GM23338 (cell line): ENCODE measurements around the gene PRRC2A. TPM values are rescaled to one million over a fixed set of nuclear protein-coding genes. Genes with fewer than 3 reads are reported as not detected.

ENCODE experiments used
- ATAC-seq: fragments of 200-7000 bp; cut with Tn5 transposase; 3 replicates; pipeline ENCODE4 v1.9.1; 2020
- DNase-seq: peaks from one replicate; pipeline ENCODE4 v3.0.0-alpha.2; 2015; ENCODE audit warnings: low spot score
- H2AFZ ChIP-seq: fragments of 200-600 bp; sonication (generic); 2 replicates; pipeline ENCODE4 v1.8.0; 2016; ENCODE audit warnings: antibody characterized with exemption, mild to moderate bottlenecking, moderate library complexity
- H3F3A ChIP-seq: fragments of 200-600 bp; sonication (generic); replicated peaks from 2 replicates; pipeline ENCODE4 v1.8.0; 2017; ENCODE audit warnings: antibody characterized with exemption, mixed run types, low read depth
- H3K27ac ChIP-seq: fragments of 200-600 bp; sonication (generic); 2 replicates; pipeline ENCODE4 v1.6.1; 2016; ENCODE audit warnings: low read depth
- H3K27me3 ChIP-seq: fragments of 200-600 bp; sonication (generic); 2 replicates; pipeline ENCODE4 v1.8.0; 2016; ENCODE audit warnings: mild to moderate bottlenecking, mixed run types, moderate library complexity; ENCODE audit not compliant: insufficient read depth
- H3K36me3 ChIP-seq: fragments of 200-600 bp; sonication (generic); 2 replicates; pipeline ENCODE4 v1.8.0; 2016; ENCODE audit warnings: mild to moderate bottlenecking; ENCODE audit not compliant: insufficient read depth
- H3K4me1 ChIP-seq: fragments of 200-600 bp; sonication (generic); 2 replicates; pipeline ENCODE4 v1.8.0; 2016; ENCODE audit warnings: mild to moderate bottlenecking, moderate library complexity; ENCODE audit not compliant: insufficient read depth
- H3K4me2 ChIP-seq: fragments of 200-600 bp; sonication (generic); 2 replicates; pipeline ENCODE4 v1.7.1; 2017; ENCODE audit warnings: mixed run types
- H3K4me3 ChIP-seq: fragments of 200-600 bp; sonication (generic); 2 replicates; pipeline ENCODE4 v1.6.1; 2016; ENCODE audit warnings: mixed run types
- H3K79me2 ChIP-seq: fragments of 200-600 bp; sonication (generic); replicated peaks from 2 replicates; pipeline ENCODE4 v1.8.0; 2017; ENCODE audit warnings: mild to moderate bottlenecking; ENCODE audit not compliant: insufficient read depth
- H3K9me2 ChIP-seq: fragments of 200-600 bp; sonication (generic); 2 replicates; pipeline ENCODE4 v1.8.0; 2017; ENCODE audit not compliant: insufficient read depth
- H4K20me1 ChIP-seq: fragments of 200-600 bp; sonication (generic); replicated peaks from 2 replicates; pipeline ENCODE4 v1.8.0; 2017; ENCODE audit warnings: mild to moderate bottlenecking; ENCODE audit not compliant: insufficient read depth
- H3K27ac Mint-ChIP-seq: 2 replicates; pipeline ENCODE4 v1.8.0; 2020; ENCODE audit warnings: inconsistent platforms, mild to moderate bottlenecking, moderate library complexity, mixed read lengths
- H3K27me3 Mint-ChIP-seq: 3 replicates; pipeline ENCODE4 v1.8.0; 2022; ENCODE audit warnings: low read depth, mild to moderate bottlenecking, moderate library complexity, mixed read lengths, inconsistent platforms; ENCODE audit not compliant: insufficient read depth, poor library complexity
- H3K36me3 Mint-ChIP-seq: 3 replicates; pipeline ENCODE4 v1.8.0; 2021; ENCODE audit warnings: low read depth, mild to moderate bottlenecking, inconsistent platforms, moderate library complexity, mixed read lengths
- H3K4me1 Mint-ChIP-seq: 3 replicates; pipeline ENCODE4 v1.8.0; 2020; ENCODE audit warnings: mild to moderate bottlenecking, inconsistent platforms, mixed read lengths
- H3K4me3 Mint-ChIP-seq: 3 replicates; pipeline ENCODE4 v1.8.0; 2021; ENCODE audit warnings: moderate library complexity, mild to moderate bottlenecking, inconsistent platforms, mixed read lengths
- H3K9me3 Mint-ChIP-seq: 3 replicates; pipeline ENCODE4 v1.8.0; 2020; ENCODE audit warnings: moderate library complexity, mild to moderate bottlenecking, inconsistent platforms, mixed read lengths
- CREB1 ChIP-seq: fragments of 250-450 bp; sonication (Bioruptor Pico); IDR thresholded peaks from 2 replicates; pipeline ENCODE4 v1.5.0; 2020; ENCODE audit warnings: low read depth, mild to moderate bottlenecking, moderate library complexity
- ETS1 ChIP-seq: IDR thresholded peaks from 2 replicates; pipeline ENCODE4 v1.6.1; 2016; ENCODE audit warnings: antibody characterized with exemption
- EZH2 ChIP-seq: fragments of 200-600 bp; sonication (generic); IDR thresholded peaks from one replicate; pipeline ENCODE4 v1.8.0; 2017; ENCODE audit warnings: antibody characterized with exemption, mild to moderate bottlenecking, low read depth; ENCODE audit not compliant: unreplicated experiment
- EZH2phosphoT487 ChIP-seq: fragments of 200-600 bp; sonication (generic); IDR thresholded peaks from one replicate; pipeline ENCODE4 v1.8.1; 2018; ENCODE audit warnings: antibody characterized with exemption; ENCODE audit not compliant: unreplicated experiment
- JUNB ChIP-seq: IDR thresholded peaks from one replicate; pipeline ENCODE4 v1.6.1; 2016; ENCODE audit warnings: antibody characterized with exemption; ENCODE audit not compliant: unreplicated experiment
- NANOG ChIP-seq: IDR thresholded peaks from 2 replicates; pipeline ENCODE4 v1.6.1; 2016; ENCODE audit warnings: antibody characterized with exemption, borderline replicate concordance
- POLR2AphosphoS5 ChIP-seq: IDR thresholded peaks from 2 replicates; pipeline ENCODE4 v1.6.1; 2016; ENCODE audit warnings: antibody characterized with exemption, low read depth
- REST ChIP-seq: IDR thresholded peaks from one replicate; pipeline ENCODE4 v1.6.1; 2018; ENCODE audit warnings: antibody characterized with exemption; ENCODE audit not compliant: unreplicated experiment
- STAT1 ChIP-seq: IDR thresholded peaks from one replicate; pipeline ENCODE4 v1.6.1; 2016; ENCODE audit warnings: antibody characterized with exemption; ENCODE audit not compliant: unreplicated experiment
- ZNF114 ChIP-seq: fragments of 250-450 bp; sonication (Bioruptor Pico); IDR thresholded peaks from 2 replicates; pipeline ENCODE4 v1.5.0; 2020; ENCODE audit warnings: mild to moderate bottlenecking, moderate library complexity
- ZNF331 ChIP-seq: fragments of 250-450 bp; sonication (Bioruptor Pico); IDR thresholded peaks from 2 replicates; pipeline ENCODE4 v1.5.0; 2020; ENCODE audit warnings: low read depth, mild to moderate bottlenecking, moderate library complexity
- ZNF462 ChIP-seq: fragments of 250-450 bp; sonication (Bioruptor Pico); IDR thresholded peaks from 2 replicates; pipeline ENCODE4 v1.5.0; 2020; ENCODE audit warnings: mild to moderate bottlenecking, moderate library complexity
- polyA plus RNA-seq: library from polyadenylated mRNA; unstranded; fragments of >200 nt; fragmentation: Nextera tagmentation; extraction: Ambion mirVana; gene quantifications from 2 replicates; pipeline ENCODE4 v1.2.1, GENCODE V29; 2016
- total RNA-seq: library from RNA; depleted of rRNA; stranded (reverse); fragments of >200 nt; shearing (Covaris generic); gene quantifications from 2 replicates; pipeline ENCODE4 v1.2.3, GENCODE V29; 2014
- TF ChIP-seq, protein P1 (sequence below), 2 experiments: fragments of 200-600 bp in 1 of 2; sonication (generic) in 1 of 2; conservative IDR thresholded peaks; 2 replicates each; pipeline versions ENCODE4 v1.5.1 to v1.6.1; 2016 to 2017; ENCODE audit warnings: antibody characterized with exemption in 2 of 2, low read depth in 2 of 2, mild to moderate bottlenecking in 2 of 2, moderate library complexity in 1 of 2

PRRC2A gene
- total and polyA plus RNA-seq, 2 experiments from 2014 or later: 213 to 273 TPM

- Histone ChIP-seq H3K4me1 (peaks cover 26% of the 10 kb centered on the region), H3K79me2 (peaks cover 54% of the 10 kb centered on the region), H3K36me3 (peaks cover 17% of the 10 kb centered on the region), H3K4me2 (no peak overlapping the region), H3F3A (peaks cover 21% of the 10 kb centered on the region; the same call in 1 of the 2 replicates), H4K20me1 (peaks cover 4% of the 10 kb centered on the region), H2AFZ (no peak overlapping the region), H3K4me3 (no peak overlapping the region), H3K27ac (no peak overlapping the region), H3K9me2 (no peaks in the 10 kb centered on the region), H3K27me3 (no peaks in the 10 kb centered on the region)
- DNase-seq: no peak
- TF ChIP-seq EZH2phosphoT487: no peak
- TF ChIP-seq ZNF114 (CRISPR knock-in tag): no peak
- no peak for TF ChIP-seq ZNF331
- no peak for TF ChIP-seq EZH2
- TF ChIP-seq POLR2AphosphoS5: no peak
- TF ChIP-seq JUNB: no peak
- TF ChIP-seq STAT1: no peak
- TF ChIP-seq CREB1: no peak
- TF ChIP-seq REST: no peak
- no peak for TF ChIP-seq ETS1
- TF ChIP-seq ZNF462 (CRISPR knock-in tag): no peak
- TF ChIP-seq NANOG: no peak
- TF ChIP-seq, protein P1, sequence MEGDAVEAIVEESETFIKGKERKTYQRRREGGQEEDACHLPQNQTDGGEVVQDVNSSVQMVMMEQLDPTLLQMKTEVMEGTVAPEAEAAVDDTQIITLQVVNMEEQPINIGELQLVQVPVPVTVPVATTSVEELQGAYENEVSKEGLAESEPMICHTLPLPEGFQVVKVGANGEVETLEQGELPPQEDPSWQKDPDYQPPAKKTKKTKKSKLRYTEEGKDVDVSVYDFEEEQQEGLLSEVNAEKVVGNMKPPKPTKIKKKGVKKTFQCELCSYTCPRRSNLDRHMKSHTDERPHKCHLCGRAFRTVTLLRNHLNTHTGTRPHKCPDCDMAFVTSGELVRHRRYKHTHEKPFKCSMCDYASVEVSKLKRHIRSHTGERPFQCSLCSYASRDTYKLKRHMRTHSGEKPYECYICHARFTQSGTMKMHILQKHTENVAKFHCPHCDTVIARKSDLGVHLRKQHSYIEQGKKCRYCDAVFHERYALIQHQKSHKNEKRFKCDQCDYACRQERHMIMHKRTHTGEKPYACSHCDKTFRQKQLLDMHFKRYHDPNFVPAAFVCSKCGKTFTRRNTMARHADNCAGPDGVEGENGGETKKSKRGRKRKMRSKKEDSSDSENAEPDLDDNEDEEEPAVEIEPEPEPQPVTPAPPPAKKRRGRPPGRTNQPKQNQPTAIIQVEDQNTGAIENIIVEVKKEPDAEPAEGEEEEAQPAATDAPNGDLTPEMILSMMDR (conservative IDR thresholded peaks at IDR 0.05; ENCODE audit: low read depth in 2 of 2): no peak
- H3K36me3 Mint-ChIP-seq: peaks cover 57% of the 10 kb centered on the region
- no peak for ATAC-seq
- no peaks in the 10 kb centered on the region; the same call in 2 of the 3 replicates for H3K9me3 Mint-ChIP-seq
- peak overlapping the region; percentile 43; the same call in 1 of the 3 replicates for H3K4me3 Mint-ChIP-seq
- peaks cover 47% of the 10 kb centered on the region for H3K4me1 Mint-ChIP-seq
- peak overlapping the region; percentile 82; the same call in 1 of the 2 replicates for H3K27ac Mint-ChIP-seq
- peaks cover 30% of the 10 kb centered on the region for H3K27me3 Mint-ChIP-seq
Measured at GRCh38 chr6:31662124-31662723, 41.7 kb downstream of the PRRC2A start.
